Peyer's patch (tissue), 4 donors: ENCODE results near the gene LMAN2L.

Experiments used
- CTCF ChIP-seq, 6 experiments: fragments of 450-650 bp in 4 of 6; fragments of 200-600 bp in 2 of 6; sonication (generic) in 1 of 6; IDR thresholded peaks; one replicate each; pipeline ENCODE4 v1.5.1; 2017 to 2019; ENCODE audit warnings: antibody characterized with exemption in 6 of 6, mild to moderate bottlenecking in 3 of 6, moderate library complexity in 1 of 6
- POLR2A ChIP-seq, 2 donors: fragments of 450-650 bp; IDR thresholded peaks; one replicate each; pipeline ENCODE4 v1.5.1; 2017; ENCODE audit warnings: antibody characterized with exemption in 2 of 2, mild to moderate bottlenecking in 2 of 2, moderate library complexity in 2 of 2

- TF ChIP-seq POLR2A (IDR thresholded peaks at IDR 0.05), result no peak
- TF ChIP-seq CTCF (IDR thresholded peaks at IDR 0.05), result no peak
Measured at GRCh38 chr2:96769814-96770213, 29.9 kb upstream of the LMAN2L start.
